ENCODE measurements around the gene SH2D1A. TPM values are rescaled to one million over a fixed set of nuclear protein-coding genes. Genes with fewer than 3 reads are reported as not detected.

SH2D1A gene
- total RNA-seq, 1 donor from 2014 or later, result not detected

GRCh38 chrX:124392794-124393193, 46.4 kb downstream of the SH2D1A start:
- Histone ChIP-seq H3K79me2 (ENCODE audit: insufficient read depth, low read length) (no peaks in the 10 kb centered on the region), H3K9me3 (ENCODE audit: insufficient read depth, low read depth, low read length) (no peaks in the 10 kb centered on the region), H3K4me3 (ENCODE audit: insufficient read depth, low read depth, low read length) (no peak overlapping the region), H3K4me2 (ENCODE audit: low read length) (no peak overlapping the region), H3K27ac (ENCODE audit: low read depth, low read length) (no peak overlapping the region), H4K20me1 (ENCODE audit: insufficient read depth, low read length) (no peaks in the 10 kb centered on the region), H3K36me3 (ENCODE audit: insufficient read depth, low read length) (no peaks in the 10 kb centered on the region), H3K27me3 (ENCODE audit: insufficient read depth, low read length) (no peaks in the 10 kb centered on the region), H3K4me1 (ENCODE audit: insufficient read depth, low read length) (no peaks in the 10 kb centered on the region), H2AFZ (ENCODE audit: low read depth, low read length) (no peak overlapping the region), H3K9ac (ENCODE audit: low read length) (no peak overlapping the region)
- Mint-ChIP-seq H3K27me3 (ENCODE audit: low read depth, unreplicated experiment) (no peaks in the 10 kb centered on the region), H3K9me3 (ENCODE audit: unreplicated experiment) (no peaks in the 10 kb centered on the region), H3K4me3 (ENCODE audit: unreplicated experiment) (no peak overlapping the region), H3K27ac (ENCODE audit: unreplicated experiment) (no peak overlapping the region), H3K36me3 (ENCODE audit: low read depth, unreplicated experiment) (no peaks in the 10 kb centered on the region), H3K4me1 (ENCODE audit: low read depth, unreplicated experiment) (no peaks in the 10 kb centered on the region)
- no peak for TF ChIP-seq EZH2 (IDR thresholded peaks at IDR 0.05; ENCODE audit: insufficient read depth, low read length)
- TF ChIP-seq CTCF (IDR thresholded peaks at IDR 0.05; ENCODE audit: insufficient read depth, low read depth, low read length), result no peak
- FAIRE-seq (peak; percentile 85), DNase-seq (ENCODE audit: low read depth) (no peak)

GRCh38 chrX:124393238-124393637, 46.9 kb downstream of the SH2D1A start:
- Mint-ChIP-seq H3K4me3 (ENCODE audit: unreplicated experiment) (no peak overlapping the region), H3K27ac (ENCODE audit: unreplicated experiment) (no peak overlapping the region), H3K27me3 (ENCODE audit: low read depth, unreplicated experiment) (no peaks in the 10 kb centered on the region), H3K36me3 (ENCODE audit: low read depth, unreplicated experiment) (no peaks in the 10 kb centered on the region), H3K4me1 (ENCODE audit: low read depth, unreplicated experiment) (no peaks in the 10 kb centered on the region), H3K9me3 (ENCODE audit: unreplicated experiment) (no peaks in the 10 kb centered on the region)
- no peaks in the 10 kb centered on the region for H3K79me2 ChIP-seq (ENCODE audit: insufficient read depth, low read length)
- H3K4me2 ChIP-seq (ENCODE audit: low read length), result no peak overlapping the region
- DNase-seq (ENCODE audit: low read depth), result no peak
- no peak overlapping the region for H3K4me3 ChIP-seq (ENCODE audit: insufficient read depth, low read depth, low read length)
- no peaks in the 10 kb centered on the region for H3K27me3 ChIP-seq (ENCODE audit: insufficient read depth, low read length)
- H4K20me1 ChIP-seq (ENCODE audit: insufficient read depth, low read length), result no peaks in the 10 kb centered on the region
- H3K36me3 ChIP-seq (ENCODE audit: insufficient read depth, low read length), result no peaks in the 10 kb centered on the region
- H3K9ac ChIP-seq (ENCODE audit: low read length), result no peak overlapping the region
- no peak overlapping the region for H2AFZ ChIP-seq (ENCODE audit: low read depth, low read length)
- FAIRE-seq, result no peak
- no peaks in the 10 kb centered on the region for H3K4me1 ChIP-seq (ENCODE audit: insufficient read depth, low read length)
- no peaks in the 10 kb centered on the region for H3K9me3 ChIP-seq (ENCODE audit: insufficient read depth, low read depth, low read length)
- H3K27ac ChIP-seq (ENCODE audit: low read depth, low read length), result no peak overlapping the region
- TF ChIP-seq CTCF (IDR thresholded peaks at IDR 0.05; ENCODE audit: insufficient read depth, low read depth, low read length) (no peak), EZH2 (IDR thresholded peaks at IDR 0.05; ENCODE audit: insufficient read depth, low read length) (no peak)

- Histone ChIP-seq H3K9ac (ENCODE audit: low read length) (no peak overlapping the region), H4K20me1 (ENCODE audit: insufficient read depth, low read length) (no peaks in the 10 kb centered on the region), H2AFZ (ENCODE audit: low read depth, low read length) (no peak overlapping the region), H3K4me1 (ENCODE audit: insufficient read depth, low read length) (no peaks in the 10 kb centered on the region), H3K4me3 (ENCODE audit: insufficient read depth, low read depth, low read length) (no peak overlapping the region), H3K36me3 (ENCODE audit: insufficient read depth, low read length) (no peaks in the 10 kb centered on the region), H3K27me3 (ENCODE audit: insufficient read depth, low read length) (no peaks in the 10 kb centered on the region), H3K79me2 (ENCODE audit: insufficient read depth, low read length) (no peaks in the 10 kb centered on the region), H3K27ac (ENCODE audit: low read depth, low read length) (no peak overlapping the region), H3K4me2 (ENCODE audit: low read length) (no peak overlapping the region), H3K9me3 (ENCODE audit: insufficient read depth, low read depth, low read length) (no peaks in the 10 kb centered on the region)
- no peaks in the 10 kb centered on the region for H3K27me3 Mint-ChIP-seq (ENCODE audit: low read depth, unreplicated experiment)
- no peaks in the 10 kb centered on the region for H3K4me1 Mint-ChIP-seq (ENCODE audit: low read depth, unreplicated experiment)
- no peak for FAIRE-seq
- H3K4me3 Mint-ChIP-seq (ENCODE audit: unreplicated experiment), result no peak overlapping the region
- H3K27ac Mint-ChIP-seq (ENCODE audit: unreplicated experiment), result no peak overlapping the region
- no peaks in the 10 kb centered on the region for H3K36me3 Mint-ChIP-seq (ENCODE audit: low read depth, unreplicated experiment)
- H3K9me3 Mint-ChIP-seq (ENCODE audit: unreplicated experiment), result no peaks in the 10 kb centered on the region
- no peak for TF ChIP-seq EZH2 (IDR thresholded peaks at IDR 0.05; ENCODE audit: insufficient read depth, low read length)
- no peak for DNase-seq (ENCODE audit: low read depth)
Measured at GRCh38 chrX:124393659-124394058, 47.3 kb downstream of the SH2D1A start.

Data from astrocyte (in vitro differentiated cells and primary cell).